CD4-positive, alpha-beta T cell treated with Interleukin-4 for 4 hours (primary cell): Measurements from ENCODE around the gene NCR3LG1.

Experiments
- DNase-seq: peaks from one replicate; pipeline ENCODE4 v3.0.0-alpha.2; 2020

The NCR3LG1 gene, protein sequence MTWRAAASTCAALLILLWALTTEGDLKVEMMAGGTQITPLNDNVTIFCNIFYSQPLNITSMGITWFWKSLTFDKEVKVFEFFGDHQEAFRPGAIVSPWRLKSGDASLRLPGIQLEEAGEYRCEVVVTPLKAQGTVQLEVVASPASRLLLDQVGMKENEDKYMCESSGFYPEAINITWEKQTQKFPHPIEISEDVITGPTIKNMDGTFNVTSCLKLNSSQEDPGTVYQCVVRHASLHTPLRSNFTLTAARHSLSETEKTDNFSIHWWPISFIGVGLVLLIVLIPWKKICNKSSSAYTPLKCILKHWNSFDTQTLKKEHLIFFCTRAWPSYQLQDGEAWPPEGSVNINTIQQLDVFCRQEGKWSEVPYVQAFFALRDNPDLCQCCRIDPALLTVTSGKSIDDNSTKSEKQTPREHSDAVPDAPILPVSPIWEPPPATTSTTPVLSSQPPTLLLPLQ

GRCh38 chr11:17351510-17352176, at the start of gene NCR3LG1:
TSS of gene NCR3LG1 (plus strand) at chr11:17351800. CDS start at chr11:17351970, 170 bp downstream.
- DNase-seq, result peak; percentile 26

DNA sequence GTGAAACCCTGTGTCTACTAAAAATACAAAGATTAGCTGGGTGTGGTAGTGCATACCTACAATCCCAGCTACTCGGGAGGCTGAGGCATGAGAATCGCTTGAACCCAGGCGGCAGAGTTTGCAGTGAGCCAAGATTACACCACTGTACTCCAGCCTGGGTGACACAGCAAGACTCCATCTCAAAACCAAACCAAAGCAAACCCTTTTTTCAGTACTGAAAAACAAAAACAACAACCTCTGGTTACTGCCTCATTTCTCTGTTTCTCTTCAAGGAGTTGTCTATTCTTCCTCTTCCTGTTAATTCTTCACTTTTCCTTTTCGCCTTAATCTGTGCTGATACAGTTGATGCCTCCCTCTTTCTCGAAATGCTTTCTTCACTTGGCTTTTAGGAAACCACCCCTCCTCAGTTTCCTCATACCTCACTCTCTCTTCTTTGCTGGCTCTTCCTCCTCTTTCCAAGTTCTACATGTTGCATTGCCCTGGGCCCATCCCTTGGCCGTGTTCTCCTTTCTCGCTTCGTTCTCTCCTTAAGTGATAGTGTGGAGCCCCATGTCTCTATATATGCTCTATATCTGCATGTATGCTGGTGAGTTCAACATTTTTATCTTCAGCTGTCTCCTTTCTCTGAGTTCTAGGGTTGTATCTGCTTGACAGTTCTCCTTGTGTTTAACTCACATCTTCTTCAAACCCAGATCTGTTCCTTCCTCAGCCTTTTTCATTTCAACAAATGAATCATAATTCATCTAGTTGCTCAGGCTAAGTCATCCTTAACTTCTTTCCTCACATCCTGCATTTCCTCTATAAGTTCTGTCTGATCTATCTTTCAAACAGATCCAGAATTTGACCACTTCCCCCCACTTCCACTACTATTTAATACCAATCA, 38.0 kb upstream of the NCR3LG1 start:
- no peak for DNase-seq

DNA sequence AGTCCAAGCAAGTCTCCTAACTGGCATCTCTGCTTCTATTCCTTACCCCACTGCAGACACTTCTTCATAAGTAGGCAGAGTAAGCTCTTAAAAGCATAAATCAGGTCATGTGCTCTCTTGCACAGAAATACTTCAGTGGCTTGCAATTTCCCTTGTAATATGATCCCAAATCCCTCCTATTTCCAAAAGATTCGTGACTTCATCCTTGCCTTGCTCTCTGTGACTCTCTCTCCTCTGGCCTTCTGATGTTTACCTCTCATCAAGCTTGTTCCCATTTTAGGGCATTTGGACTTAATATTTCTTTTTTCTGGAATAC, 37.4 kb upstream of the NCR3LG1 start:
- no peak for DNase-seq

DNA sequence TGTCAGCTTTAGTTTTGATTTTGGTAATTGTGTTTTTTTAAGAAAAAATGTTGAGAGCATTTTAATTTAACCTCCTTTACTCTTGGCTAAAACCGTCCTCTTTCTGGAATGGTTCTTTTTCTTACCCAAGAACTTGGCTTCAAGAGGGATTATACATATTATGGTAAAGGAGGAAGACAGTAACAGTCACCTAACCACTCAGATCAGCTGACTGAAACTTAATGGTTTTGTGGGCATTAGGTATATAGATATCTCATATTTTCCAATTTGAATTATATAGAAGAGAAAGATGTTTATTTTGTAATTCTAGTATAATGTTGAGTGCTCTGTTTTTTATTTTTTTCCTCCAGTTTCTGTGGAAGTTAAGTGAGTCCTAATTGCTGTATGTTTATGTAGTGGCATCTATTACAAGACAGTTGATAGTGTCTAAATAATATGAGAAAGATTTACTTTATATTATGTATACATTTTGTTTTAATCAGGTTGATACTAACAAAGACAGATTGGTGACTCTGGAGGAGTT, 36.6 kb upstream of the NCR3LG1 start:
- DNase-seq, result no peak

DNA sequence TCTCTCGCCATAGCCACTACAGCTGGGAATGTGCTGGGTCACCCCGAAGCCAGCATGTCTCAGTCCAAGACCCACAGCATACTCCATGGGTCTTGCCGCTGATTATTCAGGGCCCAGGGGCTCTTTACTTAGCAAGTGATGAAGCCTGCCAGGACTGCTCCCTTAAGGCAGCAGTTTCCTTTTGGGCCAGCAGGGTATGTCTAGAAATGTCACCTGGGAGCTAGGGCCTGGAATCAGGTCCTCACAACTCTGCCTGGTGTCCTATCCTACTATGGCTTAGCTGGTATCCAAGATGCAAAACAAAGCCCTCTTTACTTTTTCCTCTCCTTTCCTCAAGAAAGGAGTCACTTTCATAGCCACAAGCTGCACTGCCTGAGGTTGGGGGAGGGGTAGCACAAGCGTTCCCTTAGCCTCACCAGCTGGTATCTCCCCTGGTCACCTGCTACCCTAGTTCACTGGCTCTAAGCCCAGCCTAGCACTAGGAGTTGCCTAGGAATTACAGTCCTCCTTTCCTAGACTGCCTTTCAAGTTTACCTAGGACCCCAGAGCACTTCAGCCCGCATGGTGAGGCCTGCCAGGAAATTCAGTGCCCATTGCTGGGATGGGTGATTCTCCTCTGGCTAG, 22.6 kb upstream of the NCR3LG1 start:
- no peak for DNase-seq

DNA sequence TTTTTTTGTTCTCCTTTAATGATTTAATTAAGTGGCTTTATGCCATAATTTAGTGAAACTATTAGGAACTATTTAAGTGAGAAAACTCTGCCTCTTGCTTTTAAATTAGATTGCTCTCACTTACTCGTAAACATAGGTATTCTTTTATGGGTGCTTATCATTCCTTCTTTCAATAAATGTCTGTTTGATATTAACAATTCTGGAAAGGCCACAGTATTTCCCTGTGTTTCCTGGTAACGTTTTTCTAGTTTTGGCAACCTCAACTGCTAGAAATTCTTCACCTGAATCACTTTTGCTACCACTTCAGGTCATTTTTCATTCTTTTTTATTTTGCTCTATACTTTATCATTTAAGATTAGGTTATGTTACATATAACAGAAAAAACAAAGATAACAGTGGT, 19.9 kb upstream of the NCR3LG1 start:
- DNase-seq, result no peak

DNA sequence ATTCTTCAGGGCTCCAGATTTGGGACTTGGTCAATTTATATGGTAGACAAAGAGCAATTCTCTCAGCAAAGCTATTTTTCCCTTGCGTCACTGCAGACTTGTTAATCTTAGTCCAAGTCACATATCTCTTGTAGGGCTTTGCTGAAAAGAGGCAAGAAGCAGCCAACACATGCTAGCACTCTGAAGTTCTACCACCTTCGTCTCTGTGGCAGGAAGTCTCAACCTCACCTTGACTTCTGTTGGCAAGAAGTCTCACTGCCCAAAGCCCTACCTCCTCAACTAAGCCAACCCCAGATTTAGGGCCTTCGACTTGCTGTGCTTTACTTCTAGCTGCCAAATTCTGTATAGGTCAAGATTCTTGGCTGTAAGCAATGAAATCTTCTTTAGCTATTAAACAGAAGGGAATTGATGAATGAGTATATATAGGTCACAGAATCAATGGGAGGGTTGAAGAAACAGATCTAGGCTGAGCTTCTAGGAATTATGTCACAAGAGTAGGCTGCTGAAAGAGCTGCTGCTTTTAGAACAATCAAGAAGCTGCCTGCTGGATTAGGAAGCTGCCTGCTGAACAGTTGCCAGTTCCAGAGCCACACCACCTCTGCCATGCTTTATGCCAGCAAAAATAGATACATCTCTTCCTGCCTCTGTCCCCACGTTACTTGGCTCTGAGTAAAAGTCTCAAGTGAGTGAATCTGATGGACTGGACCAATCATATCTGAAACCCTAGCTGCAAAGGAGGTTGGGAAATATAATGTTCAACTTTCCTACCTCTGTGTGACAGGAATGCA, 17.6 kb upstream of the NCR3LG1 start:
- no peak for DNase-seq

DNA sequence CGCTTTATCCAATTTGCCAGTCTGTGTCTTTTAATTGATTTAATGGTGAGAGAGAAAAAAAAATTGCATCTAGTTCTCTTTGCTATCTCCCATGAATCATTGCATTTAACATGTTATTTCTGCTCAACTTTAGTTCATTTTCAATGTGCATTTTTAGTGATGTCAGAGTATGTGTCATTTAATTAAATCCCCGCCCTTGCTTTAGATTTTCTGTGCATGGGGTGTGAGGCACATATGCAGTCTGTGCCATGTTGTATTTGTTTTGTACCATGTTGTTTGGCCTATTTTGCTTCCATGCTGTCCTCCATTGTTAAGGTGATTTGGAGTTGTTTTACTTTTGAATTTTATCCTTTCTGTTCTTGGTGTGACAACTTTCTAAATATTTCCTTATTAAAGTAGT, 8.3 kb upstream of the NCR3LG1 start:
- no peak for DNase-seq

GRCh38 chr11:17343907-17344306, 7.7 kb upstream of the NCR3LG1 start:
- DNase-seq, result no peak

GRCh38 chr11:17347676-17348075, 3.9 kb upstream of the NCR3LG1 start:
- DNase-seq, result no peak

DNA sequence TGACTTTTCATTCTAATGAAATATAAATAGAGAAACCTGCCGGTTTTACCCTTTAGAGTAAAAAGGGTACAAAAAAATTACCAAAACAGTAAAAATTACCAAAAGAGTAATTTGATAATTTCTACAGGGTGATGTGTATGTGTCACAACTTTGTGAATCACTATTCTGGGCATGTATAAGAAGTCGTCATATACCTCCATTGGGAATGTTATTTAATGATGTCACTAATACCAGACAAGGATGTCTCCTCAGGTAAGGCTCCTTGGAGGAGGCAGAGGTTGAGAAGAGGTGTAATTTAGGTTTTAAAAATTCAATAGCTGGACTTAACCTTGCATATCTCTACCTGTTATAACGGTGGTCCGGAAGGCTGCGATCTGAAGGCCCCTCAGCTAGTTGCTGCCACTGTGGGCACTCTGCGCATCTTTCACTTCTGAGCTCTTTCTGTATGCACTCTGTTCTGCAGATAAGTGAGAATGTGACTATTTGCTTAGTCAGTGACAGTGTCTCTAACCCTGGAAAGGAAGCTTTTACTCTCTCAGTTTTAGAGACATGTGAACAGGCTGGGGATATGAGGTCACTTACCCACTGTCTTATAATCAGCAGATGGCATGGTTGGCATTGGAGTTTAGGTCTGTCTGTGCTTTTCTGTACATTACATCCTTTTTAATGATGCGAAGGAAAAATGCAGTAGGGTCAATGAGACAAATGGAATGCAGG, 987 bp upstream of the NCR3LG1 start:
- DNase-seq, result no peak

- no peak for DNase-seq
Measured at GRCh38 chr11:17351172-17351509, 459 bp upstream of the NCR3LG1 start.

DNA sequence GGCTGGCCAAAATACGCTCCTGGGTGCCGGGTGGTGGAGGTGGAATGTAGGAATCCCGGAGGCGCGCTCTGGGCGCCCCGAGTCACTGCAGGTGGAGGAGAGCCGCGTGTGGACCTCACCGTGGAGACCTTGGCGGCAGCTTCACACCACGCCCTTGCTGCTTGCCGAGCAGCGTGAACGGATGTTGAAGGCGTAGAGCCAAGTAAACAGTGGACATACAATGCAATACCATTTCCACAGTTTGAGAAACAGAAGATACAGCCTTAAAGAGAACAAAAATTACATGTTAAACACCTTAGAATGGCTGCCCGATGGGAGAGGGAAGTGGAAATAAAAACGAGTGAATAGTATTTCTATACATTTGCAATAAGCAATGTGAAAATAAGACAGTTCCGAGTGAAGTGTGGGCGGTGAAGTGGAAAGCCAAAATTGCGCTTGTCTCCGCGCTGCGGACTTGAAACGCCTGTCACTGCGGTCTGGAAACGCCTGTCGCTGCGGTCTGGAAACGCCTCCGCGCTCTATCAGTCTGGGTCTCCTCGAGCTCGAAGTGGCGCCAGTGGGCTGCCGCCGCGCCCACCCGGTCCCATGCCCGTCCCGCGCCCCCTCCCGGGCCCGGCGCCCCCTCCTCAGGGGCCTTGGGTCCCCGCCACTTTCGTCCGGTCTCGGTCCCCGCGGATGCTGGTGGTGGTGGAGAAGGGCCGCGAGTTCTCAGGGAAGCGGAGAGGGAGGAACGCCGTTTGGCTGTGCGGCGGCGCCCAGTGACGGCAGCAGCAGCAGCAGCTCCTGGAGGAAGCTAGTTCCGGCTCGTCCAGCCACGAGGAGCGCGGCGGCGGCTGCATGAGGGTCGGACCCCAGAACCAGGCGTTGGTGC, 1.6 kb downstream of the NCR3LG1 start:
- peak; percentile 27 for DNase-seq

GRCh38 chr11:17353821-17354600, 2.4 kb downstream of the NCR3LG1 start:
- no peak for DNase-seq

- peak; percentile 77 for DNase-seq
Measured at GRCh38 chr11:17354601-17354991, 3.0 kb downstream of the NCR3LG1 start.

DNA sequence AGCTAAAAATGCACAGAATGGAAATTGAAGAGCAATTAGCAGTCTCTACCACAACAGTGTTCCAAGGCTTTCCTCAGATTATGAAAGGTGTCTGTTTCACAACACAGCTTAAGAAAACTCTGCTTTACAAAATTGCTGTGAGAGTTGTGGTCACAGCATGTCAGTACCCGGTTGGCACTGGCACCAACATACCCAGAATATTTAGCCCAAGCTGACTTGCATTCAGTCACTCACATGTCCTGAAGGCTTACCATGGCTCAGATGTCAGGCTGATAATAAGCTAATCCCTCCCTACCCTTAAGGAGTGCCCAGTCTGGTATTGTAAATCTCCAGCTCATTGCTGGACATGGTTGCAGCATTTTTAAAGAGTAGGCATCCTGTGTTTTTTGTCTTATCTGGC, 14.9 kb downstream of the NCR3LG1 start:
- no peak for DNase-seq

GRCh38 chr11:17368551-17368950, 17.0 kb downstream of the NCR3LG1 start:
- DNase-seq, result no peak

DNA sequence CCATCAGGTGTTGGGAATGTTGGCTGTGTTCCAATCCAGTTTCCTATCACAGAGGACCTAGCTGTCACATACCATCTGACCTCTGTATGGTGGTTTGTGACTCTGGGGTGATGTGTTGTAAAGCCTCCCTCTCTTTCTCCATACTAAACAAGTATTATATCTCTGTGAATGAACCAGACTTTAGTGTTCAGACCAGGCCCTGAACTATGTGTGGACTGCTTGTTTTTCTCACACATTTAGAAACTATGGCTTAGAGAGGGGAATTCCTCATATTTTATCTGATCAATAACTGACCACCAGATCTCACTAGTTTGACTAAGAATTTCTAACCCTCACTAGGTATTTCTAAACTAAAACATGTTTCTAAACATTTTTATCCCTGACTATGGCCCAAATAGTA, 17.5 kb downstream of the NCR3LG1 start:
- no peak for DNase-seq

DNA sequence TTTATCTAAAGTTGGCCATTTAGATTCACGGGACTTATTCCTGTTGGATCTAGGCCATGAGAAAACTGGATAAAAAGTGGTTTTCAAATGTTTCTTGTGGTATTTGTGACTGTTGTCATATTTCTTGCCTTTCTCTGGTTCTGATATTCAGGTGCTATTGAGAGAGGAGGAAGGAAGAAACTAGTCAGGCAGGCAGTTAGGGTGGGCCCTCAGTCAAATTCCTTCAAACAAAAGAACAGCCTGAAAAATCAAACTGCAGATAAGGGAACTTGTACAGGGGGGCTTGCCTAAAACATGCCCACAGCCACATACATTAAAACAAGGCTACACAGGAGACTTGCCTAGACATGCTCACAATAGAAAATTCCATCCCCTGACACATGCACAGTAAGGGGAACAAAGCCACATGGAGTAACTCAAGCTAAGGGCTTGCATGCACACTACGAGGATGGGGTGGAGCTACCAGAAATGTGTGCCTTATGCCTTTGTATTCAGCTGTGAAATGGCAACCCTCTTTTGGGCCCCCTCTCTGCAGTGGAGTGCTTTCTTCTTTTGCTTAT, 18.2 kb downstream of the NCR3LG1 start:
- DNase-seq, result no peak
